HG03280 (cell line): ENCODE results near the gene BRINP1.

ENCODE experiments used
- ATAC-seq: cut with Tn5 transposase; IDR thresholded peaks from one replicate; pipeline ENCODE4 v1.9.1; 2021; ENCODE audit warnings: mild to moderate bottlenecking, moderate library complexity; ENCODE audit not compliant: unreplicated experiment

Gene BRINP1, protein sequence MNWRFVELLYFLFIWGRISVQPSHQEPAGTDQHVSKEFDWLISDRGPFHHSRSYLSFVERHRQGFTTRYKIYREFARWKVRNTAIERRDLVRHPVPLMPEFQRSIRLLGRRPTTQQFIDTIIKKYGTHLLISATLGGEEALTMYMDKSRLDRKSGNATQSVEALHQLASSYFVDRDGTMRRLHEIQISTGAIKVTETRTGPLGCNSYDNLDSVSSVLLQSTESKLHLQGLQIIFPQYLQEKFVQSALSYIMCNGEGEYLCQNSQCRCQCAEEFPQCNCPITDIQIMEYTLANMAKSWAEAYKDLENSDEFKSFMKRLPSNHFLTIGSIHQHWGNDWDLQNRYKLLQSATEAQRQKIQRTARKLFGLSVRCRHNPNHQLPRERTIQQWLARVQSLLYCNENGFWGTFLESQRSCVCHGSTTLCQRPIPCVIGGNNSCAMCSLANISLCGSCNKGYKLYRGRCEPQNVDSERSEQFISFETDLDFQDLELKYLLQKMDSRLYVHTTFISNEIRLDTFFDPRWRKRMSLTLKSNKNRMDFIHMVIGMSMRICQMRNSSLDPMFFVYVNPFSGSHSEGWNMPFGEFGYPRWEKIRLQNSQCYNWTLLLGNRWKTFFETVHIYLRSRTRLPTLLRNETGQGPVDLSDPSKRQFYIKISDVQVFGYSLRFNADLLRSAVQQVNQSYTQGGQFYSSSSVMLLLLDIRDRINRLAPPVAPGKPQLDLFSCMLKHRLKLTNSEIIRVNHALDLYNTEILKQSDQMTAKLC

DNA sequence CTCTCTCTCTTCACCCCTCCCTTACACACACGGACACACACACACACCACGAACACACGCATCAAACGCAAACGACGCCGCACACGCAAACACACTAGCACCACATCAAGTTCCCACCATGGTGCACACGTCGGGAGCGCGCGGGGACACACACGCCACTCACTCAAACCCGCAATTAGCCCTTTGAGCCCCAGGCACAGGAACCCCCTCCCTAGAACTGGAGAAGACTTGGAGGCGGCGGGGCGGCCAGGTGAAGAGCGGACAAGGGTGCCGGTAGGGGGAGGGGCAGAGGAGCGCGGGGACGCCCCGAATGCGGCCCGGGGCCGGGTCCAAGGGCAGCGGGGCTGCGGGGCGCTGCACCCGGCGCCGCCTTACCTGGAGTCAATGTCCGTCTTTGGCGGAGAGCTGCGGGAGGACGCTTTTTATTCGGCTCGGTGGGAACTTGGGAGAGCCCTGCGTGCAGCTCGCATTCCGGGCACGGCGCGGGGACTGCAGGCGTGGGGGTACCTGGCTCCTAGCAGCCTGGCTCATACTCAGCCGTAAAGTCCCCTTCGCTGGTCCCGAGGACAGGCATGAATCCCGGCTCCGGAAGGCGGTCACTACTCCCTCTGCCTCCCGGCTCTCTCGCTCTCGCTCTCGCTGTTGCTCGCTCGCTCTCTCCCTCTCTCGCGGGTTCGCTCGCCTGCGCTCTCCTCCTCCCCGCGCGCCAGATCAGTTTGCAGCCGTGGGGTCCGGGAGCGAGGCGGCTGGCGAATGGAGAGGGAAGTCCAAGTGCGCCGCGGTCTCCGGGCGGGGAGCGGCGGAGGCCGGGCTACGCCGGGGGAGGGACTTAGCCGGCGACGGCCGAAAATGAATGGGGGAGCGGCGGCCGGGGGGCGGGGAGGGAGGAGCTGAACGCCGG is at the start of gene BRINP1:
Gene BRINP1, minus strand, starts transcription at position 755 of the 901 bp plus-strand sequence. CDS start 56,080 bp downstream, outside the sequence.
- ATAC-seq: no peak

DNA sequence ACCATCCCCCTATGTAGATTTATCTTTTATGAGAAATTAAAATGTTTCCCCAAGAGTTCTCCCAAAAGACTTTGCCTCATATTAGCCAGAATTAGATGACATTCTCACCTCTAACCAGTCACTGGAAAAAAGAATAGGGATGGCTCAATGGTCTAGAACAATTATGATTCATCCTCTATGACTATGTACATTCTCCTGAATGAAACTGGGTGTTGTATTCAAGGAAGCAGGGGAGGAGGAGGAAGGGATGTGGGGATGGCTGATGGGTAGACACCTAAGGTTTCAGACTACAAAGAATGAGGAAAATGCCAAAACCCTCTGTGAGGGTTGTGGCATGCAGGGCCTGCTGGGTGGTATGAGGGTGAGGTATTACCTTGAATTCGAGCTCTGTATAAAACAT is 49.5 kb upstream of the BRINP1 start:
- no peak for ATAC-seq

DNA sequence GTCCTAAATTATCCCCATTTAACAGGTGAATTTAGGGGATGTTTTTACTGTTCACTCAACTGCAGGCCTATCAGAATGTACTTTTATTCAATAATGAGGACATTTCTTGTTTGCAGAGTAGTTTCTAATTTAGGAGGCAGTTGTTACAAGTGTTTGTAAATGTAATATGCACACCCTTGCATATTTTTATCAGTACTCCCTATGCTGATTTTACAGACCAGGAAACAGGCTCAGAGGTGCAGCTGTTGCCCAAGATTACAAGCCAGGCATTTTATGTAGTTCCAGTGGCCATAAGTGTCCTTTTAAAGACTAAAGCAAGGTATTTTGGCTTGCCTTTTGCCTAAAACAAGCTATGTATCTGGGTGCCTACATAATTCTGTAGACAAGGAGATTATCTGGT is 47.6 kb upstream of the BRINP1 start:
- ATAC-seq: no peak

DNA sequence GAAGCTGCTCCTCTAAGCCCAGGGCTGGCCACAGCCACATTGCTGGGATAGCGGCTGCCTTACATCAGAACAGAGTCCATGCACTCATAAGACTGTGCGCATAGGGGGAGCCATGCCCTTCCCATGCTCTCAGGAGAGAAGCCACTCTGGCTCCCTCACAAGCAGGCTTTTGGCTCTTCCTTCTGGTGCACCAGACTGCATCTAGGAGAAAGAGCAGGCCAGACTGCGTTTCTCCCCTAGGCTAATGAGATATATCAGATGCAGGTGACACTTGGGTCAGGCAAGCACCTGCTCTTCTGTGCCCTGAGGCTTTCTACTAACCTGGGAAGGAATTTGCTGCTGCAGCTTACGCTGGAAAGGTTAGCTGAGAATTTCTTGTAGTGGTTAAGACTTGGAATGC is 43.2 kb upstream of the BRINP1 start:
- ATAC-seq: no peak

DNA sequence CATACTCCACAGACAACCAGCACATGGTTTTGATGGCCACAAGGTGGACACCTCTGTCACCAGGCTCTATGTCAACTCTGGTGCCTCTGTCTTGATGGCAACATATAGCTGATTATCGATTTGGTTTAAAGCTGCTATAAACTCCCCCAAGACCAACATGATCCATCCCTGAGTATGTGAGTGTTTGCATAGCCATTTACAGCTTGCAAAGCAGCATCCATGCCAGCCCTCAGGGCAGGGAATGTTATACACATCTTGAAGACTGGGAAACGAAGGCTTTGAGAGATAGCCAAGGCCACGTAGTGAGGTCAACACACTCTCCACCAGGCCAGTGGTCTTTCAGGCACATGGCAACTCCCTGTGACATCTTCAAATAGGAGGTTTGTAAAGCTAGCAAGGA is 40.3 kb upstream of the BRINP1 start:
- no peak for ATAC-seq

DNA sequence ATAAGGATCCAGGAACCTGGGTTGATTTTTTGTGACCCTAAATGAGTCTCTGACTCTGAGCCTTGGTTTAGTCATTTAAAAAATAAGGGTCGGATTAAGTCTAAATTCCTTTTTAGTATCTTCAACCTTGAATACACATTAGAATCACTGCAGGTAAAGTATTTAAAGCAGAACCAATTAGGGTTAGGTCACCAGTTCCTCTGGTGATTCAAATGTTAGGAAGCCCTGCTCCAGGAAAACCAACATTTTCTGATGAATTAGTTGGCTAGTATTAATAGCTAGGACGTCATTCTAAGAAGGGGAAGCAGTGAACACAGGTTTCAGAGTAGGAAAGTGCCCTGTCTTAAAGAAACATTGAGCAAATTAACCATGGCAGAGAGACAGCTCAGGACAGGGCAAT is 31.4 kb upstream of the BRINP1 start:
- ATAC-seq: no peak

DNA sequence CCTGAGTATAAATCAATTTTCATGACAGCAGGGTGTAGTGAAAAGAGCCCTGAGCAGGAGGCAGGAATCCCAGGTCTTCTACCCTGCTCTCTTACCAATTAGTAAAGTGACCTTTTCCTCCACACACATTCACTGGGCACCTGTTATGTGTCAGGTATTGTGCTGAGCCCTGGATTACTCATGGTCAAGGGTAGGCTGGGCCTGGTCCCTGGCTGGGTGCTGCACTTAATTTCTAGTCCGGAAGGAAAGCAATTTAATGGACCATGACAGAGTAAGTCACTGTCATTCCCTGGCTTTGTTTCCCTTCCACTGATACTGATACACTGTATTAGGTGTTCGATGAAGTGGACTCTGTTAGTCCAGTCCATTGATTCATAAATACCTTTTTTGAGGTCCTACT is 29.1 kb upstream of the BRINP1 start:
- no peak for ATAC-seq

DNA sequence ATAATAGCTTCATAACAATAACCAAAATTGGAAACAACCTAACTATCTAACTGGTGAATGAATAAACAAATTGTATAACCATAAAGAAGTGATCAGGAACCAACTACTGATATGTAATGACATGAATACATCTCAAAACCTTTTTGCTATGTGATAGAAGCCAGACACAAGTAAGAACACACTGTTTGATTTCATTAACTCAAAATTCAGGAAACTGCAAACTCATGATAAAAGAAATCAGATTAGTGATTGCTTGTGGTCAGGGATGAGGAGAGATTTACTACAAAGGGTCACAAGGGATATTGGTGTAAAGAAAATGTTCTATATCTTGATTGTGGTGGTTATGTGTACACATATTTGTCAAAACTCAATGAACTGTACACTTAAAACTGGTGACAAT is 22.6 kb upstream of the BRINP1 start:
- no peak for ATAC-seq

DNA sequence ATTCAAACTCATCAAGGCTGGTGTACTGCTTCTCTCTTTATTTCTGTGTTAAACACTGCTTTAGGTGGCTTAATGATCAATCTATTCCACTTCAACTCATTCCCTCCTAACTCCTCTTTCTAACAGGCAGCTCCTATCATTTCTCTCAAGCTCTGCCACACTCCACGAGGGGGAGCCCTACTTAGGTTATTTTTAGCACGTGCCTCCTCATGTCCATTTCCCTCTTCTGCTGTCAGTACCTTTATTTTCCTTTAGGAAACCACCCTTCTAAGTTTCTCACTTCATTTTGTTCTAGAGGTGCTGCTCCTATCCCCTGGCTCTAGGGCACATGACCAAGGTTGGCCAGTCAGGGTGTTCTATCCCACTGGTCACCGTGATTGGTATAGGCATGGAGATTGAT is 6.7 kb upstream of the BRINP1 start:
- no peak for ATAC-seq

DNA sequence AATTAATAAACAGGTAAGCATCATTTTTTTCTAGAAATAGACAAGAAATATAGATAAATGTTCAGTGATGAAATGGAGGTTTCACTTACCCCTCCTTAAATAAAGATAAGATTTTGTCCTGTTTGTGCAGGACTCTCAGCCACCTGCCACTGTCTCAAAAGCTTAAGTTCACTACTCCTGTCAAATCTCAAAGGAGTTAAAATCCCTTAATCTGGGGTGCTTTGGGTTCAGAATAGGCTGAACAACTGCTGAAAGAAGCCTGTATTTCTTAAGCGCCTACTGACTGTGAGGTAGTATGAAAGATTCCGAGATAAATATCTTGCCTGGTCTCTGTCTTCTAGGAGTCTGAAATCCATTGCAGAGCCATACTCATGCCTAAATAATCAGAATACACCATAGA is 3.7 kb upstream of the BRINP1 start:
- no peak for ATAC-seq

DNA sequence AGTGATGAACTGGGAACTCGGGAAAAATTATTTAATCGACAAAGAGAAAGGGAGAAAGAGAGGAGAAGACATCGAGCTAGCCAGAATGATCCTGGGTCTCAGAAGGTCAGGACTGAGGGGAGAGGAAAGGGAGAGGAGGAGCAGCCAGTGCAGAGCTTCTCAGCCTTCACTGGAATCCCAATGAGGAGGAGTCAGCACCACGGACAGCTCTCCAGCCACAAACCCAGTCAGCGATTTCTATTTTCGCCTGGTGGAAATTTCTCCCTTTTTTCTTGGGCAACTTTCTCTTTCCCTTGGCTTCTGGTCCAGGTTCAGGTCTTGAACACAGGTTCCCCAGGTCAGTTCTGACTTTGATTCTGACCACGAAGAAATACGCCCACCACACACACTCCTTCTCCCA is 1.6 kb upstream of the BRINP1 start:
- no peak for ATAC-seq

DNA sequence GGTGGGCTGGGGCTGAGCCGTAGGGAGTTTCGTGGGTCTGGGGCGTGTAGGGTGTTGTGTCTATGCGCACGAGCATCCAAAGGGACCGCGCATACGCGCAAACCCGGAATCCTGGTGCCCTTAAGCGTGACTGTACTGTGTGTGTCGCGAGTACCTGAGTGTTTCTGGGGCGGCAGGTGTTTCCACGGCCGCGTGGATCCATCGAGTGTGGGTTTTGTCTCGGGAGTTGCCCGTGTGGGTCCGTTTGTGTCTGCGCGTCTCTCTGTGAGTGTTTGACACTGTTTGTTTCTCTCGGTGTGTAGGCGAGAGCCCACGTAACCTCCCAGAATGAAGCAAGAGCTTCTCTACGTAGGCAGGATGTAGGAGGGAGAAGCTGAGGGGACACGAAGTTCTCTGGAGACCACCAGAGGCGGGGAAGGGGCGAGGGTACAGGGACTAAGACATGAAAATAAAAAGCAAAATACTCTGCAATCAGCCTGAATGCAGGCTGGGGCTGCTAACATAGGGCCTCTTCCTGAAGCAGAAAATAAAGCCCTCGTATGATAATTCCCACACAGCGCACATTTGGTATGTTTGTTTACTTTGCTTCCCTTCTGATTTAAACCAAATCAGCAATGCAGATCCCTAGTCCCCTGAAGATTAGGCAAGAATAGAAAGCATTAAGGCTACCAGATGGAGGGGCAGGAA is 588 bp upstream of the BRINP1 start:
- ATAC-seq: no peak

DNA sequence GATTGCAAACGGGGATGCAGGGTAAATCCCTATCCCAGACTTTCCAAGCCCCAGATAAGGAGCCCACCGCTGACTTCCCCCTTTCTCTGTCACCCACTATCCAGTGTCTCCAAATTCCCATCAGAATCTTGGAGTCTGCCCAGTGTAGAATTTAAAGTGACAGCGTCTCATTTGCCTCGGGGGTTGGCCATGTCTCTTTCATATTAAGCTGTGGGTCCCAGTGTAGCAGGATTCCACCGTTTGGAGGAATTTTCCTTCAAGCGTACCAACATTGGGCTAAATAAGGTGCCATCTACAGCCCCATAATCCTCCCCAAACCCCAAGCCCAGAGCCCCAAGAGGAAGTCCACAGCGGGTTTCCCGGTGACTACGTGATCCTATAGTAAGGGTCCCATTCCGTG is 1.1 kb downstream of the BRINP1 start:
- no peak for ATAC-seq

DNA sequence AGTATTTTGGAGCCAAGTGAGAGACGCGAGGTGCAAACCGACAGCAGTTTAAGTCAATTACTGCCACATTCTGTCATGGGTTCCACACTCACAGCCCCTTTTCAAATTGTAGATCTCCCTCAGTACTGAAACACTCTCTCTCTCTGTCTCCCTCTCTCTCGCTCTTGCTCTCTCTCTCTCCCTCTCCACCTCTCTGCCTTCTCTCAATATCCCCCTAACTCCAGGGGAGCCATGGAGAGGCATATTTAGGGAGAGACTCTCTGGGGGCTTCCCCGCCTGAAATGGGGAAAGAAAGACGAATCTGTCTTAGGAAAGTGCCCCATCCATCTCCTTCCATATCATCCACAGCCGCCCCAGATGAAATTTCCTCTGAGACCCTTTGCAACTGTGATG is 1.6 kb downstream of the BRINP1 start:
- no peak for ATAC-seq

DNA sequence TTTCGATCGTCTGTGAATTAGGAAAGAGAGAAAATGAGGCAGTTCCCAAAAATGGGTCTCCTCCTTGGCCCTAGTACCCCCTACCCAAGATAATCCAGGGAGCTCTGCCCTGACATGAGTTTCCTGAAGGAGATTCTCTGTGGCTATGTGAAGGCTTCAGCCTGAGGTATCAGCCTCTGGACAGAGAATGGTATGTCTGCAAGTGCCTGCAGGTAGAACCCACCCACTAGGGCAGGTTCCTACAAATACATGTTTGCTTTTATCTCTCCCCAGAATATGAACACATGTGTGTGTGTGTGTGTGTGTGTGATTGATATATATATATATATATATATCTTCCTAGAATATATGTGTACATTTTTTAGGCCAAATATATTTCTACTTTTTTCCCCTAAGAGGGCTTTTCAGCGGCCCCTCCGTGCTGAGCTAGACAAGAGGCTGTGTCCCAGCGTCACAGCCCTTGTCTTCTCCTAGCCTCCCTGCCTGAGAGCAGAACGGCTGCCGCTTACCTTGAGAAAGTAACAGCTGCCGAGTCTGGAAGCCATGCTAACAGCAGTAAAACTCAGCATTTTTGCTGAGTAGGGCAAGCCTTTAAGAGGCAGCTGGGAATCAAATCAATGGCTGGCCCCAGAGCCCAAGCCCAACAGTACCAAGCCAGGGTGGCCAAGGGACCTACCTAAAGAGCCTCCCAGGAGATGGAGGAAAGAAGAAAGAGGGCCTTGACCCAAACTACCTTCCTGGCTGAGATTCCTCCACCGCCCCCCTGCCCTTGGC is 2.1 kb downstream of the BRINP1 start:
- no peak for ATAC-seq

DNA sequence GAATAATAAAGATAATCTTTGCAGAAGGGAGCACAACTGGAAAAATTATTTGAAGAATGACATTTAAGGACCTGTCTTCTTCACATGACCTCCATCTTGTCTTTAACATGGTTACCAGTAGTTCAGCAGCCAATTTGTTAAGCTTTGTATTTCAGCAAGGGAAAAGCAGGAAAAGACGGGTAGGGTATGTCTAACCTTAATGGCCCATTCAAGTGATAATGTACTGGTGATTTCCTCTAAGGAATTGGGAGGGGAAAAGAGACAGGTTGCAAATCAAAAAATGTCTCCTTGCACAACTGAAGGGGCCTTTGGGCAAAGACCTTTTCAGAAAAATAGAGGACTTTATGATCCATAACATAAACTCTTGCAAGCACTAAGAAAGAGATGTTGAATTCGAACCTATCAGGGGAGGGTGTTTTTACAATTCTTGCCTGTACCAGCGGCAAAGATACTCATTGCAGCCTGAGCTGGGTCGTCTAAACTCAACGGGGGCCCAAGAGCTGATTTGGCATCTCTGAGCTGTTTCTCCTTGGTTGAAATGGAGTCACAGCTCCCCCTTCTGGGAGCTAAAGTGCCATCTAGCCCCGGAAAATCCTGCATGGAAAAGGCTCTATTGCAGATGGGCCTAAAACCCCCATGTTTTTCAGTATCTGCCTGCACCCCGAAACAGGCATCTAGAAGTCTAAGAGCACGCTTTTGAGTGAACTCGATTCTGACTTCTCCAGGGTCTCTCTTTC is 3.8 kb downstream of the BRINP1 start:
- ATAC-seq: no peak

DNA sequence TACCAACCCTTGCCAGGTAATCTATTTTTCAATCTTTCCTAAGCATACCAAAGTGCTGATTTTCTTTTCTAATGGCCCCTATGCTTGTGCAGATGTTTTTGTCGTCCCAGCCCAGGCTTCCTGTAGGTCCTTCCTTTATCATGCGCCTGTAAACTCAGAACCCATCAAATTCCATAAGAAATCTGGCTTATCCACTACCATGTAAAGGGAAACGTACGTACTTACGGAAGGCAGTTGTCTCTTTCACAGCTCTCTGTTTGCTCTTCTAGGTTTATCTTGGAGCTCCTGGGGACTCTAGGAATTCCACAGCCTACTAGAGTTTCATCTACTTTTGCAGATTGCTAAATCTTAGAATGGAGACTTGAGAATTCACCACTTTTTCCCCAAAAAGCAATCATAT is 9.0 kb downstream of the BRINP1 start:
- ATAC-seq: no peak

DNA sequence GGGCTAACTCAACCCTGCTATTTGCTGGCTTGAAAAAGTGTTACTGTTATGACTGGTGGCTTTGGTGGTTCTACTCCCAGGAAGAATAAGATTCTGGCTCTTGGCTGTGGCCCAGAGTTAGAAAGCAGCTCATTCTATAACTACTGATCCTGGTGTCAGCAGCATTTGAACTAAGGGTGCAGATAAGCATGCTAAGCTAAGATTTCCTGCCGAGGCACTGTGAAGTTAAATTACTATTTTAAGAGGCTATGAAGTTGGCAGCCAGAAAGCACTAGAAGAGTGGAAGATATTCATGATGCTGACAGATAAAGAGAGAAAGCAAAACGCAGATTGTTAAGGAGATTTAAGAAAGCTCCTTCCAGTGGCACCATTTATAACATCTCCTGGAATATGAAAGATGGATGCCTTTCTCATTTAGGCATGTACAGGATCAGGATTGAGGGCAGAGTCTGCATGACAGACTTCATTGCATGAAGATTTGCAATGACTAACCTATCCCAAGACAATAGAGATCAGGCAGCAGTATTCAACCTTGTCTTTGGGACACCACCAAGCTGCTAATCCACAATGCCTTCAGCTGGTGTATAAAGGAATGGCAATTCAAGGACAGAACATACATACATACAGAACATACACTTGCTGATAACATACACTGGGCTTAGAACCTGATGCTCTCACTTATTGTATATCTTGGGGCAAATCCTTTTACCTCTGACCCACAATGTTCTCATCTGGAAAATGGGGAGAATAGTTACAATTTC is 11.7 kb downstream of the BRINP1 start:
- ATAC-seq: no peak
